Measurements from ENCODE around the gene CD82. TPM values are rescaled to one million over a fixed set of nuclear protein-coding genes. Genes with fewer than 3 reads are reported as not detected.
A peak's percentile ranks its signal among the peaks of the same experiment; 100 is the strongest.

The CD82 gene
- total RNA-seq, 1 experiment from 2014 or later, result 30.7 TPM

- no peak overlapping the region for H3K4me2 ChIP-seq
- no peaks in the 10 kb centered on the region for H3K36me3 ChIP-seq (ENCODE audit: low read depth)
- TF ChIP-seq CTCF (conservative IDR thresholded peaks at IDR 0.05), result no peak
- TF ChIP-seq EZH2 (IDR thresholded peaks at IDR 0.05; ENCODE audit: low read depth), result no peak
- H3K27me3 ChIP-seq (ENCODE audit: insufficient read depth, low read depth), result no peaks in the 10 kb centered on the region
- ChIA-PET CTCF (interaction anchor here (0.6 kb wide), 1 partner anchor 676 kb away, joined by 5 read pairs; no protein-coding TSS in a partner anchor), POLR2A (ENCODE audit: unreplicated experiment) (no interaction called here)
- no peak overlapping the region for H2AFZ ChIP-seq
- no peak overlapping the region for H3K4me3 ChIP-seq
- 0 out of 2 replicates have a peak, but pooled peaks cover 5% of the 10 kb centered on the region for H4K20me1 ChIP-seq (ENCODE audit: insufficient read depth)
- intact Hi-C loops (cut with micrococcal nuclease; ENCODE audit: unreplicated experiment), result loop anchor here (10.0 kb wide), 1 partner anchor 643 kb away; no protein-coding TSS in a partner anchor
- H3K9me2 ChIP-seq (ENCODE audit: insufficient read depth), result no peaks in the 10 kb centered on the region
- no TSS peak for BruUV-seq (replicated peaks)
- H3K4me1 ChIP-seq (replicated peaks; ENCODE audit: insufficient read depth), result peaks cover 16% of the 10 kb centered on the region
- no peak overlapping the region for H3K27ac ChIP-seq
- no peak for DNase-seq
- H3K9me3 ChIP-seq (ENCODE audit: insufficient read depth, low read depth), result no peaks in the 10 kb centered on the region
- peaks cover 10% of the 10 kb centered on the region; the same call in 1 of the 2 replicates for H3F3A ChIP-seq (ENCODE audit: insufficient read depth, low read depth)
- H3K79me2 ChIP-seq (ENCODE audit: low read depth), result no peaks in the 10 kb centered on the region
These were observed 2.8 kb downstream of the CD82 start for GRCh38 chr11:44568331-44568657.

- Histone ChIP-seq H3K79me2 (ENCODE audit: low read depth) (no peaks in the 10 kb centered on the region), H3K27me3 (ENCODE audit: insufficient read depth, low read depth) (no peaks in the 10 kb centered on the region), H3K4me3 (no peak overlapping the region), H2AFZ (no peak overlapping the region), H3K9me2 (ENCODE audit: insufficient read depth) (no peaks in the 10 kb centered on the region), H3K4me2 (no peak overlapping the region), H3K27ac (no peak overlapping the region), H3K36me3 (ENCODE audit: low read depth) (no peaks in the 10 kb centered on the region), H3K4me1 (replicated peaks; ENCODE audit: insufficient read depth) (peaks cover 20% of the 10 kb centered on the region), H3K9me3 (ENCODE audit: insufficient read depth, low read depth) (no peaks in the 10 kb centered on the region), H3F3A (ENCODE audit: insufficient read depth, low read depth) (peaks cover 10% of the 10 kb centered on the region; the same call in 1 of the 2 replicates), H4K20me1 (ENCODE audit: insufficient read depth) (0 out of 2 replicates have a peak, but pooled peaks cover 5% of the 10 kb centered on the region)
- CTCF ChIA-PET, result interaction anchor here (0.6 kb wide), 2 partner anchors 374 to 677 kb away, joined by 5 read pairs; no protein-coding TSS in a partner anchor
- no peak for TF ChIP-seq EZH2 (IDR thresholded peaks at IDR 0.05; ENCODE audit: low read depth)
- TF ChIP-seq CTCF (conservative IDR thresholded peaks at IDR 0.05), result no peak
- POLR2A ChIA-PET (ENCODE audit: unreplicated experiment), result no interaction called here
- intact Hi-C loops (cut with micrococcal nuclease; ENCODE audit: unreplicated experiment), result loop anchor here (10.0 kb wide), 1 partner anchor 644 kb away; no protein-coding TSS in a partner anchor
- DNase-seq, result peak; percentile 61 to 75
- BruUV-seq (replicated peaks), result no TSS peak
These were observed 3.4 kb downstream of the CD82 start for GRCh38 chr11:44568658-44569473.

GRCh38 chr11:44570411-44571155 is 5.1 kb downstream of the CD82 start:
- TF ChIP-seq EZH2 (IDR thresholded peaks at IDR 0.05; ENCODE audit: low read depth) (no peak), CTCF (conservative IDR thresholded peaks at IDR 0.05) (no peak)
- Histone ChIP-seq H3K27ac (no peak overlapping the region), H4K20me1 (ENCODE audit: insufficient read depth) (0 out of 2 replicates have a peak, but pooled peaks cover 5% of the 10 kb centered on the region), H3F3A (ENCODE audit: insufficient read depth, low read depth) (peaks cover 7% of the 10 kb centered on the region; the same call in 1 of the 2 replicates), H3K79me2 (ENCODE audit: low read depth) (no peaks in the 10 kb centered on the region), H3K9me3 (ENCODE audit: insufficient read depth, low read depth) (no peaks in the 10 kb centered on the region), H3K27me3 (ENCODE audit: insufficient read depth, low read depth) (no peaks in the 10 kb centered on the region), H3K9me2 (ENCODE audit: insufficient read depth) (no peaks in the 10 kb centered on the region), H2AFZ (no peak overlapping the region), H3K4me1 (replicated peaks; ENCODE audit: insufficient read depth) (peaks cover 27% of the 10 kb centered on the region), H3K4me3 (no peak overlapping the region), H3K36me3 (ENCODE audit: low read depth) (no peaks in the 10 kb centered on the region), H3K4me2 (no peak overlapping the region)
- intact Hi-C loops (cut with micrococcal nuclease; ENCODE audit: unreplicated experiment), result no loop called here
- DNase-seq, result no peak
- ChIA-PET POLR2A (ENCODE audit: unreplicated experiment) (no interaction called here), CTCF (no interaction called here)
- no TSS peak for BruUV-seq (replicated peaks)
